DOHH2 (cell line): ENCODE data around the gene IL1RAPL1.

Experiments
- H3F3A ChIP-seq: fragments of 200-600 bp; sonication (generic), shearing (Covaris generic); 2 replicates; pipeline ENCODE4 v1.6.0; 2016; ENCODE audit warnings: antibody characterized with exemption, mild to moderate bottlenecking; ENCODE audit not compliant: control insufficient read depth, insufficient read depth
- H3K27ac ChIP-seq: fragments of 200-600 bp; sonication (generic); 2 replicates; pipeline ENCODE4 v1.5.1; 2014; ENCODE audit warnings: low read depth, mild to moderate bottlenecking, low read length, moderate library complexity
- H3K27me3 ChIP-seq: fragments of 200-600 bp; sonication (generic); 2 replicates; pipeline ENCODE4 v1.6.1; 2014; ENCODE audit warnings: mild to moderate bottlenecking, low read length, mixed read lengths; ENCODE audit not compliant: control insufficient read depth
- H3K36me3 ChIP-seq: fragments of 200-600 bp; sonication (generic); 2 replicates; pipeline ENCODE4 v1.6.1; 2014; ENCODE audit warnings: mild to moderate bottlenecking, low read length, moderate library complexity, mixed read lengths; ENCODE audit not compliant: control insufficient read depth
- H3K4me1 ChIP-seq: fragments of 200-600 bp; sonication (generic); 2 replicates; pipeline ENCODE4 v1.6.1; 2014; ENCODE audit warnings: mild to moderate bottlenecking, low read length, mixed read lengths; ENCODE audit not compliant: control insufficient read depth
- H3K4me2 ChIP-seq: fragments of 200-600 bp; sonication (generic); 2 replicates; pipeline ENCODE4 v1.6.0; 2014; ENCODE audit warnings: mild to moderate bottlenecking, low read length, moderate library complexity
- H3K4me3 ChIP-seq: fragments of 200-600 bp; sonication (generic); 2 replicates; pipeline ENCODE4 v1.5.1; 2014; ENCODE audit warnings: mild to moderate bottlenecking, low read length, mixed read lengths
- H3K79me2 ChIP-seq: fragments of 200-600 bp; sonication (generic); 2 replicates; pipeline ENCODE4 v1.6.1; 2014; ENCODE audit warnings: mild to moderate bottlenecking, low read length, mixed read lengths; ENCODE audit not compliant: control insufficient read depth
- H3K9me2 ChIP-seq: fragments of 200-600 bp; sonication (generic); replicated peaks from 2 replicates; pipeline ENCODE4 v1.6.1; 2014; ENCODE audit warnings: mild to moderate bottlenecking, low read length, mixed read lengths; ENCODE audit not compliant: control insufficient read depth
- H3K9me3 ChIP-seq: fragments of 200-600 bp; sonication (generic); 2 replicates; pipeline ENCODE4 v1.6.1; 2014; ENCODE audit warnings: antibody characterized with exemption, low read length, mixed read lengths; ENCODE audit not compliant: control insufficient read depth, insufficient read depth
- H4K20me1 ChIP-seq: fragments of 200-600 bp; sonication (generic); 2 replicates; pipeline ENCODE4 v1.6.0; 2014; ENCODE audit warnings: low read depth, mild to moderate bottlenecking, antibody characterized with exemption, low read length, moderate library complexity; ENCODE audit not compliant: control insufficient read depth, insufficient read depth
- EZH2phosphoT487 ChIP-seq: fragments of 200-600 bp; sonication (generic); IDR thresholded peaks from 2 replicates; pipeline ENCODE4 v1.6.1; 2017; ENCODE audit warnings: borderline replicate concordance, mild to moderate bottlenecking, antibody characterized with exemption, low read length, moderate library complexity, mixed read lengths
- TF ChIP-seq, protein P1 (sequence below): fragments of 200-600 bp; sonication (generic); IDR thresholded peaks from one replicate; pipeline ENCODE4 v1.5.1; 2014; ENCODE audit warnings: antibody characterized with exemption, mild to moderate bottlenecking, low read depth, low read length; ENCODE audit not compliant: poor library complexity, severe bottlenecking

Gene IL1RAPL1

DNA sequence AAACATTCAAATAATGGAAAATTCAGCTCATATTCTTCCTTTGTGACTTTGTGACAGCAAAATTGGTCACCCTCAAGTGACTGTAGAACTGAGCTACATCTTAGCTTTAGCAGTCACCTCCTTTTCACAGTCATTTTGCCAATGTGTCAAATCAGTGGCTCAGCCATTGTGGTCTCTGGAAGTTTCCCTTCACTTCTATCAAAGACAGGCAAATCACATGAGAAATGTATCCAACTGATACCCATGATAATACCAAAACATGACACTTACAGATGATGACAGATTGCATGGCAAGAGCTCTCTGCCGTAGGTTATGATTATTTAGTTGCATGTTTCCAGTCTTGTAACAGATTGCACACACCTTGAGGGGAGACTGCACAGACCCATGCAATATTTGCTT, 1078.3 kb downstream of the IL1RAPL1 start:
- Histone ChIP-seq H3K9me2 (no peaks in the 10 kb centered on the region), H3K9me3 (no peaks in the 10 kb centered on the region), H4K20me1 (no peaks in the 10 kb centered on the region), H3K27ac (no peak overlapping the region), H3K4me1 (no peaks in the 10 kb centered on the region), H3K36me3 (no peaks in the 10 kb centered on the region), H3K79me2 (no peaks in the 10 kb centered on the region), H3F3A (no peaks in the 10 kb centered on the region), H3K4me3 (no peak overlapping the region), H3K4me2 (no peak overlapping the region), H3K27me3 (no peaks in the 10 kb centered on the region)
- TF ChIP-seq, protein P1, sequence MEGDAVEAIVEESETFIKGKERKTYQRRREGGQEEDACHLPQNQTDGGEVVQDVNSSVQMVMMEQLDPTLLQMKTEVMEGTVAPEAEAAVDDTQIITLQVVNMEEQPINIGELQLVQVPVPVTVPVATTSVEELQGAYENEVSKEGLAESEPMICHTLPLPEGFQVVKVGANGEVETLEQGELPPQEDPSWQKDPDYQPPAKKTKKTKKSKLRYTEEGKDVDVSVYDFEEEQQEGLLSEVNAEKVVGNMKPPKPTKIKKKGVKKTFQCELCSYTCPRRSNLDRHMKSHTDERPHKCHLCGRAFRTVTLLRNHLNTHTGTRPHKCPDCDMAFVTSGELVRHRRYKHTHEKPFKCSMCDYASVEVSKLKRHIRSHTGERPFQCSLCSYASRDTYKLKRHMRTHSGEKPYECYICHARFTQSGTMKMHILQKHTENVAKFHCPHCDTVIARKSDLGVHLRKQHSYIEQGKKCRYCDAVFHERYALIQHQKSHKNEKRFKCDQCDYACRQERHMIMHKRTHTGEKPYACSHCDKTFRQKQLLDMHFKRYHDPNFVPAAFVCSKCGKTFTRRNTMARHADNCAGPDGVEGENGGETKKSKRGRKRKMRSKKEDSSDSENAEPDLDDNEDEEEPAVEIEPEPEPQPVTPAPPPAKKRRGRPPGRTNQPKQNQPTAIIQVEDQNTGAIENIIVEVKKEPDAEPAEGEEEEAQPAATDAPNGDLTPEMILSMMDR = no peak
- TF ChIP-seq EZH2phosphoT487 = no peak

DNA sequence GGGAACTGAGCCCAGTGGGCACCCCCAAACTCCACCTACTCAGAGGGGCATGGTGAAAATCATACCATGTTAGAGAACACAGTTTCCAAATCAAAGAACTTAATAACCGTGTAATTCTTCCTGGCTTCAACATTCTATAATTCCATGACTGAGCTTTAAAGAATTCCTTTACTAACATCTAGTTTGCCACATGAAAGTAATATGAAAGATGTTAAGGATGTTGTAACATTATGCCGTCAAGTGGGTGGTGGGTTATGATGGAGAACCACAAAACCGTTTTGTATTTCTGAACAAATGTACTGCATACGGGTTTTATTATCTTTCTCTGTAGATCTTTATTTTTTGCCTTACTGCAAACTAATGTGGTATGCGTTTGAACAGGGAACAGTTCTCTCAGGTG, 1079.1 kb downstream of the IL1RAPL1 start:
- Histone ChIP-seq H3K4me3 (no peak overlapping the region), H3K36me3 (no peaks in the 10 kb centered on the region), H3K9me2 (no peaks in the 10 kb centered on the region), H3K9me3 (no peaks in the 10 kb centered on the region), H3K4me2 (no peak overlapping the region), H3K79me2 (no peaks in the 10 kb centered on the region), H3K4me1 (no peaks in the 10 kb centered on the region), H4K20me1 (no peaks in the 10 kb centered on the region), H3K27me3 (no peaks in the 10 kb centered on the region), H3K27ac (no peak overlapping the region), H3F3A (no peaks in the 10 kb centered on the region)
- TF ChIP-seq, protein P1 = no peak
- no peak for TF ChIP-seq EZH2phosphoT487

GRCh38 chrX:29671421-29671820, 1084.2 kb downstream of the IL1RAPL1 start:
- no peaks in the 10 kb centered on the region for H3K4me1 ChIP-seq
- no peaks in the 10 kb centered on the region for H3K79me2 ChIP-seq
- H3K9me3 ChIP-seq = no peaks in the 10 kb centered on the region
- H3K36me3 ChIP-seq = no peaks in the 10 kb centered on the region
- H3K4me2 ChIP-seq = no peak overlapping the region
- H3K9me2 ChIP-seq = no peaks in the 10 kb centered on the region
- no peak overlapping the region for H3K4me3 ChIP-seq
- no peaks in the 10 kb centered on the region for H4K20me1 ChIP-seq
- no peaks in the 10 kb centered on the region for H3F3A ChIP-seq
- TF ChIP-seq, protein P1 = no peak
- TF ChIP-seq EZH2phosphoT487 = no peak
- H3K27ac ChIP-seq = no peak overlapping the region
- H3K27me3 ChIP-seq = no peaks in the 10 kb centered on the region

- Histone ChIP-seq H3K36me3 (no peaks in the 10 kb centered on the region), H4K20me1 (no peaks in the 10 kb centered on the region), H3K4me2 (no peak overlapping the region), H3K79me2 (no peaks in the 10 kb centered on the region), H3K27ac (no peak overlapping the region), H3F3A (no peaks in the 10 kb centered on the region), H3K4me1 (no peaks in the 10 kb centered on the region), H3K9me2 (no peaks in the 10 kb centered on the region), H3K9me3 (no peaks in the 10 kb centered on the region), H3K4me3 (no peak overlapping the region), H3K27me3 (no peaks in the 10 kb centered on the region)
- TF ChIP-seq, protein P1 = no peak
- no peak for TF ChIP-seq EZH2phosphoT487
Measured at GRCh38 chrX:29687687-29688086, 1100.4 kb downstream of the IL1RAPL1 start.
